ENCODE data around the gene PTGDS. TPM values are rescaled to one million over a fixed set of nuclear protein-coding genes. Genes with fewer than 3 reads are reported as not detected.

Gene PTGDS
- total RNA-seq, 2 donors from 2014 or later: 13.8 to 22.1 TPM

DNA sequence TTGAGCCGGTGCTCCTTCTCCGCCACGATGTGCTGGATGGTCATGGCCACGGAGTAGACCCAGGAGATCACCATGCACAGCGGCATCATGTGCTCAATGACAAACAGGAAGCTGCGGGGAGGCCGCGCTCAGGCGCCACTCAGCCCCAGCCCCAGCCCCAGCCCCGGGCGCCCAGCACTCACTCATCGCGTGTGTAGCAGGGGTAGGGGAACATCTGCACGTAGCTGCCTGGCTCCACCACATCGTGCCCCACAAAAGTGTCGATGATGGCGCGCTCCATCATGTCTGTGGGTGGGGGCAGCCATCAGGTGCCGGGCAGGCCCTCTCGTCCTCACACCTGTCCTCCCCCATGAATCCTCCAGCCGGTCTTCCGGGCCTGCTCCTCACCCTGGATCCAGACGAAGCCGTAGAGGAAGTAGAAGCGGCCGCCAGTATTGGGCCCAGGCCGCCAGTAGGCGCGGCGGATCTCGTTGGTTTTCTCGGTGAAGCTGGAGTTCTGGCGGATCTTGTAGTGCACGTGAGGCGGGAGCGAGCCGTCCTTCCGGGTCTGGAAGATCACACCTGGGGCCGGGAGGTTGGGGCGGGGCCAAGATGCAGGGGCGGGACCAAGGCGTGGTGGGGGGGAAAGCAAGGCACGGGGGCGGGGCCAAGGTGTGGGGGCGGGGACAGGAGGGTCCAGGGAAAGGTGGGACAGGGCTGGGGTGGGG is 40.6 kb downstream of the PTGDS start:
- no peaks in the 10 kb centered on the region for H3K36me3 ChIP-seq (ENCODE audit: control insufficient read depth, insufficient read depth, low read length)
- no peak for DNase-seq
- Mint-ChIP-seq H3K4me3 (no peak overlapping the region), H3K4me1 (no peaks in the 10 kb centered on the region), H3K9me3 (peaks cover 1% of the 10 kb centered on the region), H3K27me3 (ENCODE audit: insufficient read depth) (no peaks in the 10 kb centered on the region), H3K27ac (no peak overlapping the region), H3K36me3 (ENCODE audit: low read depth) (peaks cover 6% of the 10 kb centered on the region)
- no peaks in the 10 kb centered on the region for H3K27me3 ChIP-seq (ENCODE audit: control insufficient read depth, insufficient read depth, low read length, poor library complexity, severe bottlenecking)
- TF ChIP-seq, protein P1, sequence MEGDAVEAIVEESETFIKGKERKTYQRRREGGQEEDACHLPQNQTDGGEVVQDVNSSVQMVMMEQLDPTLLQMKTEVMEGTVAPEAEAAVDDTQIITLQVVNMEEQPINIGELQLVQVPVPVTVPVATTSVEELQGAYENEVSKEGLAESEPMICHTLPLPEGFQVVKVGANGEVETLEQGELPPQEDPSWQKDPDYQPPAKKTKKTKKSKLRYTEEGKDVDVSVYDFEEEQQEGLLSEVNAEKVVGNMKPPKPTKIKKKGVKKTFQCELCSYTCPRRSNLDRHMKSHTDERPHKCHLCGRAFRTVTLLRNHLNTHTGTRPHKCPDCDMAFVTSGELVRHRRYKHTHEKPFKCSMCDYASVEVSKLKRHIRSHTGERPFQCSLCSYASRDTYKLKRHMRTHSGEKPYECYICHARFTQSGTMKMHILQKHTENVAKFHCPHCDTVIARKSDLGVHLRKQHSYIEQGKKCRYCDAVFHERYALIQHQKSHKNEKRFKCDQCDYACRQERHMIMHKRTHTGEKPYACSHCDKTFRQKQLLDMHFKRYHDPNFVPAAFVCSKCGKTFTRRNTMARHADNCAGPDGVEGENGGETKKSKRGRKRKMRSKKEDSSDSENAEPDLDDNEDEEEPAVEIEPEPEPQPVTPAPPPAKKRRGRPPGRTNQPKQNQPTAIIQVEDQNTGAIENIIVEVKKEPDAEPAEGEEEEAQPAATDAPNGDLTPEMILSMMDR (conservative IDR thresholded peaks at IDR 0.05): no peak
- no peak overlapping the region for H3K4me3 ChIP-seq (ENCODE audit: low read length)
- WGBS, 2 experiments (ENCODE audit: insufficient coverage in 1 of 2, insufficient read length in 1 of 2): 95 to 96% methylated on average over 13 to 42 of the region's 45 CpGs
- H3K27ac ChIP-seq (ENCODE audit: low read depth, low read length): no peak overlapping the region
- H3K9ac ChIP-seq (ENCODE audit: extremely low read depth, low read length, poor library complexity, severe bottlenecking): no peak overlapping the region
- no peaks in the 10 kb centered on the region for H3K9me3 ChIP-seq (ENCODE audit: control insufficient read depth, low read length)
- no peaks in the 10 kb centered on the region for H3K4me1 ChIP-seq (ENCODE audit: control insufficient read depth, insufficient read depth, low read length)

DNA sequence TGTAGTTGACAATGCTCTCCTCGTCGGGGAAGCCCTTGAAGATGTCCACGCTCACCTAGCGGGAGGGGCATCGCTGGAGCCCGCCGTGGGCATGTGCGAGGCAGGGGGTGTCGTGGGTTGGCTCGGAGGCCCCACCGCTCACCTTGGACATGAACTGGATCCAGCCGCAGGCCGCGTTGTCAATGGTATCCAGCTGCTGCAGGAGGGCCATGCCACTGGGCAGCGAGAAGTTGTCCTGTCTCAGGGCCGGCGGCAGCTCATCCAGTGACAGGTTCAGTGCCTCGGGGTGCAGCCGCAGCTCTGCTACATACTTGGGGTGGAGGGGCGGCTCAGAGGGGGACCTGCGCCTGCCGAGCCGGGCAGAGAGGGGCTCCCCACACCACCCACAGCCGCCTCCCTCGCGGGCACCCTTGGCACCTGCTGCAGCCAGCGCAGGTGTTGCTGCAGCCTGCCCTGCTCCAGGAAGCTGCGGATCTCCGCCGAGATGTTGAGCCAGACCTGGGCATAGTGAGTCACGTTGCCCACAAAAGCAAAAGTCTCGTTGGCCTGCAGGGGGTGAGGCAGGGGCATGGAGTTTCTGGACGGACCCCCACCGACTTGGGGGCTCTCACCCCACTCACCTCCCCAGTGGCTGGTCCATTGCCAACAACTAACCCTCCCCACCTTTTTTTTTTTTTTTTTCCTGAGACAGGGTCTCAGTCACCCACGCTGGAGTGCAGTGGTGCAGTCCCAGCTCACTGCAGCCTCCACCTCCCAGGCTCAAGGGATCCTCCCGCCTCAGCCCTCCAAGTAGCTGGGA is 41.7 kb downstream of the PTGDS start:
- H3K27me3 Mint-ChIP-seq (ENCODE audit: insufficient read depth): no peaks in the 10 kb centered on the region
- no peak overlapping the region for H3K27ac Mint-ChIP-seq
- no peaks in the 10 kb centered on the region for H3K4me1 Mint-ChIP-seq
- H3K4me3 Mint-ChIP-seq: no peak overlapping the region
- H3K4me1 ChIP-seq (ENCODE audit: control insufficient read depth, insufficient read depth, low read length): no peaks in the 10 kb centered on the region
- no peak overlapping the region for H3K27ac ChIP-seq (ENCODE audit: low read depth, low read length)
- no peak overlapping the region for H3K4me3 ChIP-seq (ENCODE audit: low read length)
- no peaks in the 10 kb centered on the region for H3K36me3 ChIP-seq (ENCODE audit: control insufficient read depth, insufficient read depth, low read length)
- peaks cover 6% of the 10 kb centered on the region for H3K36me3 Mint-ChIP-seq (ENCODE audit: low read depth)
- H3K27me3 ChIP-seq (ENCODE audit: control insufficient read depth, insufficient read depth, low read length, poor library complexity, severe bottlenecking): no peaks in the 10 kb centered on the region
- H3K9me3 Mint-ChIP-seq: peaks cover 1% of the 10 kb centered on the region
- H3K9ac ChIP-seq (ENCODE audit: extremely low read depth, low read length, poor library complexity, severe bottlenecking): no peak overlapping the region
- 93 to 96% methylated on average over 23 to 36 of the region's 36 CpGs for WGBS, 2 experiments (ENCODE audit: insufficient coverage in 1 of 2, insufficient read length in 1 of 2)
- H3K9me3 ChIP-seq (ENCODE audit: control insufficient read depth, low read length): no peaks in the 10 kb centered on the region
- no peak for DNase-seq
- TF ChIP-seq, protein P1 (conservative IDR thresholded peaks at IDR 0.05): no peak

DNA sequence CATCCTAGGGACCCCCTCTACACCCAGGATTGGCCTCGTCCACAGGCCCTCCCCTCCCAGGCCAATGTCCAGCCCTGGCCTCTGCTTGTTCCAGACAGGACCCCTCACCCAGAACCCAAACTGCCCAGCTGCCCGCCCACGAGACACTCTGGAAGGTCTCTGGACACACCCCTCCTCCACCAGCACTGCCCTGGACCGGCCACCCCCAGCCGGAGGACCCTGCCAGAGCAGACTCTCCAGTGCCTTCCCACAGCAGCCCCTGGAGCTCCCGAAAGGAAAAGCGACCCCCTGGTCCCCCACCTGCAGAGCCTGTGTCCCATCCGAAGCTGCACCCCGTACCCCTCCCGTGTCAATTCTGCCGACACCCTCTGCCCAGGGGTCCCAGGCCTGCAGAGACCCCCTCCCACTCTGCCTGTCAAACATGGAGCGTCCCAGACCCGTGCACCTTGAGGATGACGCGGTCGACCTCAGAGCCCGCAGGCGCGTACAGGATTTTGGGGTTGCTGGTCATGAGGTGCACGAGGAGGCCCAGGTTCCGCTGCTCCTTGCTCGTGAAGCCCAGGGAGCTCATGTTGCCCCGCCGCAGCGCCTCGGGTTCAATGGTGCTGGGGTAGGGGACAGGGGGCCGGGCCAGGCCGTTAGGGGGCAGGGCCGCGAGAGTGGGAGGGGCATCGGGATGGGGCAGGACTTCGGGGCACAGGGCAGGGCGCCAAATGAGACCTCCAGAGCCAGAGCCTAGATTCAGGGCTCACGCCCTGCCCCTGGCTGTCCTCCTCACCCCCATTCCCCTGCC is 42.8 kb downstream of the PTGDS start:
- Histone ChIP-seq H3K27me3 (ENCODE audit: control insufficient read depth, insufficient read depth, low read length, poor library complexity, severe bottlenecking) (no peaks in the 10 kb centered on the region), H3K9me3 (ENCODE audit: control insufficient read depth, low read length) (no peaks in the 10 kb centered on the region), H3K27ac (ENCODE audit: low read depth, low read length) (no peak overlapping the region), H3K9ac (ENCODE audit: extremely low read depth, low read length, poor library complexity, severe bottlenecking) (no peak overlapping the region), H3K36me3 (ENCODE audit: control insufficient read depth, insufficient read depth, low read length) (no peaks in the 10 kb centered on the region), H3K4me3 (ENCODE audit: low read length) (no peak overlapping the region), H3K4me1 (ENCODE audit: control insufficient read depth, insufficient read depth, low read length) (no peaks in the 10 kb centered on the region)
- H3K9me3 Mint-ChIP-seq: peaks cover 1% of the 10 kb centered on the region
- no peak overlapping the region for H3K4me3 Mint-ChIP-seq
- TF ChIP-seq, protein P1 (conservative IDR thresholded peaks at IDR 0.05): no peak
- 93 to 98% methylated on average over 20 to 34 of the region's 34 CpGs for WGBS, 2 experiments (ENCODE audit: insufficient coverage in 1 of 2, insufficient read length in 1 of 2)
- DNase-seq: no peak
- H3K4me1 Mint-ChIP-seq: no peaks in the 10 kb centered on the region
- H3K27me3 Mint-ChIP-seq (ENCODE audit: insufficient read depth): no peaks in the 10 kb centered on the region
- peaks cover 6% of the 10 kb centered on the region for H3K36me3 Mint-ChIP-seq (ENCODE audit: low read depth)
- H3K27ac Mint-ChIP-seq: no peak overlapping the region

All from endodermal cell (in vitro differentiated cells).